HG03060 (cell line): ENCODE data around the gene ZNF256.

ENCODE experiments used
- ATAC-seq: cut with Tn5 transposase; IDR thresholded peaks from one replicate; pipeline ENCODE4 v1.9.1; 2021; ENCODE audit warnings: low read depth, moderate number of reproducible peaks; ENCODE audit not compliant: unreplicated experiment

The ZNF256 gene

DNA sequence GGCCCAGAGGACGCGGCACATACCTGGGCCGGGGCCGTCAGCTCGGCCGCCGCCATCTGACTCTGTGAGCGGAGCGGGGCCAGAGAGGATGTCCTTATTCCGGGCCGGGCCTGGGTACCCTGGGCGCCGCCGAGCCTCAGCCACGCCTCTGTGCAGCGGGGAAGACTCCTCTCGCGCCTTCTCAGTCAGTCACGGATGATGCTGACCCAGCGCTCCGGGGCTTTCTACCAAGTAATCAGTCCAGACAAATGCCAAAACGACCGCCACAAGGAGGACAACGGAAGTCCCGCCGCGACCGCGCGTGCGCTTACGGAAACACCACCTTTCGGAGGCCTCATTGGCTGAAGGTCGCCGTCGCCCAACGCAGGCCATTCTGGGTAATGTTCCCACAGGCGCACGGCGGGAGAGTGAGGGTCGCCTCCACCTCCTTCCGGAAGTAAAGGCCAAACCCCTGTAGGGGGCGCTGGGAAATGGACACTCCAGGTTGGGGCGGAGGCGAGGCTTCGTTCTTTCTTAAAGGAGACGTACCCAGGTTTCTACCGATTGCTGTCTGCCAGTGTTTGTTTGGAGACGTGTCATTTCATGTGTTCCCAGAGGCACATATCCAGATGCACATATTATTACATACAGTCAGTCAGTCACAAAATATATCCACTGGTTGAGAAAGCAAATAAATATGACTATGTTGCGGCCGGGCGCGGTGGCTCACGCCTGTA, at the start of gene ZNF256:
ZNF256 (minus strand) TSS at position 288 of the 716 bp plus-strand sequence; CDS start at position 56, 232 bp downstream.
- peak; percentile 57 for ATAC-seq

DNA sequence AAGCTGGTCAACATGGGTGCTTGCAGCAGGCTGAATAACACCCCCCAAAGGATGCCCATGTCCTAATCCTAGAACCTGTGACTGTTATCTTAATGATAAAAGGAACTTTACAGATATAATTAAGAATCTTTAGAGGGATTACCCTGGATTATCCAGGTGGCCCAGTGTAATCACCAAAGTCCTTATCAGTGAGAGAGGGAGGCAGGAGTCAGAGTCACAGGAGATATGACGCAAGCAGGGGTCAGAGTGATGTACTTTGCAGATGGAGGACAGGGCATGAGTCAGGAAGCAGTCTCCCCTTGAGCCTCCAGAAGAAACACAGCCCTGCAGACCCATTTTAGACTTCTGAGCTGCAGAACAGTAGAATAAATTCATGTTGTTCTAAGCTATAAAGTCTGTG, 45.3 kb upstream of the ZNF256 start:
- no peak for ATAC-seq

DNA sequence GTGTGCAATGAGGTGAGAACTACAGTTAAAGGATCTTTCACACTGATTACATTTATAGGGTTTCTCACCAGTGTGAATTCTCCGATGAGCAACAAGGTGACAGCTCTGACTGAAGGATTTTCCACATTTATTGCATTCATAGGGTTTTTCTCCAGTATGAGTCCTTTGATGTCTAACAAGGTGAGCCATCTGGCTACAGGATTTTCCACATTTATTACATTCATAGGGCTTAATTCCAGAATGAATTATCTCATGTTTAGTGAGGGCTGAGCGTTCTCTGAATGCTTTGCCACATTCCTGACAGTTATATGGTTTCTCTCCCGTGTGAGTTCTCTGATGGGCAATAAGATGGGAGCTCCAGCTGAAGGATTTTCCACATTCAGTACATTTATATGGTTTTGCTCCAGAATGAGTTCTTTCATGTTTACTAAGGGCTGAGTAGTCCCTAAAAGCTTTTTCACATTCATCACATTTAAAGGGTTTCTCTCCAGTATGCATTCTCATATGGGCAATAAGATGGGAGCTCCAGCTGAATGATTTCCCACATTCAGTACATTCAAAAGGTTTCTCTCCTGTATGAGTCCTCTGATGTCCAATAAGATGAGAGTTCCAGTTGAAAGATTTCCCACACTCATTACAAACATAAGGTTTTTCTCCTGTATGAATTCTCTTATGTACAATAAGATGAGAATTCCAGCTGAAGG, 31.2 kb upstream of the ZNF256 start:
- no peak for ATAC-seq

DNA sequence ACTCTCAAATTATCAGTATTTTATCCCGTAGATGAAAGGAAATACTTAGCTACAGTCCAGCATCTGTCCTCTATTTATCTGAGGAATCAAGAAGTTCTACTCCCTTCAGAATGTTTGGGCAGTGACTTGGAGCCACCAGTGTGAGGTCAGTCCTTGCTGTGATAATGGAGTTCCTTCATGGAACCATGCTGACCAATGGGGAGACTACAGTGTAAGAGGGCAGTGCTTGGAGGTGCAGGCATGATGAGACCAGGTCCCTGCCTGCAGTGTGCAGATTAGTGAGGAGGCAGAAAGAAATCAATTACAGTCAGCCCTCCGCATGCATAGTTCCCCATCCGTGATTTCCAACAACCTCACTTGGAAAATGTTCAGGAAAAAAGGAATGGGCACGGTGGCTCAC, 26.9 kb upstream of the ZNF256 start, which contains the start of gene C19orf18:
C19orf18 (minus strand) TSS at position 101 of the 400 bp plus-strand sequence. CDS start 102 bp downstream, outside the sequence.
- no peak for ATAC-seq

DNA sequence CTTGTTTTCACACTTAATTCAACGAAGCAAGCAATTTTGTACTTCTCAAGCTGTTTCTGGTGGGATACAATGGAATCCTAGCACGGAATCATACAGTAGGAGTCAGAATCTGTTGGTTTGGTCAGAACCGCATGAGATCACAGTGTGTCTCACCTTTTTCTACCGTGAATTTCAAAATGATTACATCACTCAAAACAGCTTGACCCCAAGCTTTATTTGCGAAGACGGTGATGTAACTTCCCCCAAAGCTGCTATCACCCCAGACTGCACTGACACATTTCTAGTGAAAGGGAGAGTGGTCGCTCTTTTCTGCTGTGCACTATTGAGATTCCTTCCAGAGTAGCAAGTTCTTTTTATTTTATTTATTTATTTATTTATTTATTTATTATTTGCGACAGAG, 17.3 kb upstream of the ZNF256 start:
- ATAC-seq: no peak

DNA sequence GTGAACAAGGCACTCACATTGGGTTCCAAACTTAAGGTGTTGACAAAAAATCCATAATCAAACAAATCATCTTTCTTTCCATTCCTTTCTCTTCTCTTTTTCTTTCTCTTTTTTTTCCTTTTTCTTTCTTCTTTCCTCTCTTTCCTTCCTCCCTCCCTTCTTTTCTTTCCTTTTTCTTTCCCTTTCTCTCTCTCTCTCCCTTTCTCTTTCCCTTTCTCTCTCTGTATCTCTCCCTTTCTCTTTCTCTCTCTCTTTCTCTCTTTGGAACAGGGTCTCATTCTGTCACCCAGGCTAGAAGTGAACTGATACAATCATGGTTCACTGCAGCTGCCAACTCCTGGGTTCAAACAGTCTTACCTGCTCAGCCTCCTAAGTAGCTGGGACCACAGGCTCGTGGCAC, 14.3 kb upstream of the ZNF256 start:
- ATAC-seq: no peak

DNA sequence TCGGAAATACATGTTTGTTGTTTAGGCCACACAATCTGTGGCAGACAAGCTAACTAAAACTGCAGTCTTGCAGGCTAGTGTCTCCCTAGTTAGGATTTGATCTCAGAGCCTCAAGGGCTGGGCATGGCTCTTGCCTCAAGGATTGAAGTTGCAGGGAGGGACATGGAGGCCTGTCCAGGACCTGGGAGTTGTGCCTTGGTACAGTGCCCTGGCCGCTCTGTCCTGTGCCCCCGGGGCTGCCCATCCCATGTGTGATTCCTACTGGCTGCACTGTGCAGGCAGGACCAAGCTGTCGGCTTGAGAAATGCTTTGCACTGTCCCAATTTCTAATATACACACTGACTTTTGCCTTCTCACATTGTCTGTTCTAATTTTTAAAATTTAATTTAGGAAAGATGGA, 7.5 kb upstream of the ZNF256 start:
- ATAC-seq: no peak

DNA sequence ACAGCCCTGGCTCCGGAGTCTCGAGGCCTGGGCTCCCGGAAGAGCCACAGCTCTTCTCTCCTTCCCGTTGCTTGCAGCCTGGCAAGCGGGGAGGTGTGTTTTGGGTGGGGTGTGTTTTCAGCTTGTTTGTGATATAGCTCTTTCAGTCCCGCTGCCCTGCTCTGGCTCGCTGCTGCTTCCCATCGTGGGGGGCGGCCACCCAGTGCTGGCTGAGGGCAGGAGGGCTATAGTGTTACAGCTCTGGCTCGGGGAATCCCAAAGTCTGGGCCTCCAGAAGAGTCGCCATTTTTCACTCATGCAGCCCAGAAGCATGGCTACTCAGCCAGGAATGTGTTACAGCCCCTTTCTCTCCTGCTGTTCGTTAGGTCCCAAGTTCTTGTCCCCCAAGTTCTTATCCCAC, 2.2 kb upstream of the ZNF256 start:
- no peak for ATAC-seq

DNA sequence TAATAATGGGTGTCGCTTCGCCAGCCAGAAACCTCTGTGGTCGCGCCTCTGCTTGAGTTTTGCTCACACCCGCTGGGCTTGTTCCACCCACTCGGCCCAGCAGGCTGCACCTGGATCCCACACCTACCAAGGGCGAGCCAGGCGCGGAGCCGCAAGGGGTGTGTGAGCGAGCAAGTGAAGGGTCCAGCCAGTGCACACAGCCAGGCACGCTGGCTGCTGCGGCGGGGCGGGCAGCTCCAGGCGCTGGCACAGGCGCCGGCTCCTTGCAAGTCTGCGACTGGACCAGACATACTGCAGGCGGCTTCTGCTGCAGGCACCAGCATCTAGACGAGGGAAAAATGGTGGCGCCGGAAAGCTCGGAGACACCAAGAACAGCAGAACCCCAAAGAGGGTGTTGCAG, 1.8 kb upstream of the ZNF256 start:
- no peak for ATAC-seq

DNA sequence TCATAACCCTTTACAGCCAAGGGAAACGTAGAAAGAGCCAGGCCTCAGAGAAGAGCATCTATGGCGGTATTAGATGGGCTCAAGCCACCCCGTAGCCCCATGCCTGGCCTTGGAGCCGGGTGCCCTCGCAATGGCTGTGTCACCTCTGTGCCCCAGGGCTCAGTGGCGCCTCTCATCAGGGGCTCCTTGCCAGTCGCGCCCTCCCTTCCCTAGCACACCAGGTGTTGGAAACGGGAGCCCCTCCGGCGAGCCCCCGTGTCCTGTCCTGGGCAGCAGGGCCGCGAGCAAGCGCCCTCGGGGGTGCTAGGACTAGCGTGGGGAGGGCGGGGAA, 453 bp downstream of the ZNF256 start:
- ATAC-seq: no peak

DNA sequence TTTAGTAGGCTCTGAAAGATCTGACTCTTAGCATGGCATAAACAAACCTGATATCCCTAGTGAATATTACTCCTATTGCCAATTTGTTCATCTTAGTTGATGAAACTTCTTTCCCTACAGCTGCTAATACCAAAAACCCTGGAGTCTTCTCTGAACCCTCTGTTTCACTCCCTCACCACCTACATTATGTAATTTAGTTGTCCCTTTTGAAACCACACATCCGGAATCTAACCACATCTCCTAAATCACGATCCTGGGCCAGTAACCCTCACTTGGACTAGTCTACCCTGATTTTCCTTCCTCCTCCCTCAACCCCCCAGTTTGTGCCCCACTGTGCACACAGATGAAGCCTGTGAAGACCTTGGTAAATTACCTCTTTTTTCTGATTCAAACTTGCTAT, 1.2 kb downstream of the ZNF256 start:
- no peak for ATAC-seq

DNA sequence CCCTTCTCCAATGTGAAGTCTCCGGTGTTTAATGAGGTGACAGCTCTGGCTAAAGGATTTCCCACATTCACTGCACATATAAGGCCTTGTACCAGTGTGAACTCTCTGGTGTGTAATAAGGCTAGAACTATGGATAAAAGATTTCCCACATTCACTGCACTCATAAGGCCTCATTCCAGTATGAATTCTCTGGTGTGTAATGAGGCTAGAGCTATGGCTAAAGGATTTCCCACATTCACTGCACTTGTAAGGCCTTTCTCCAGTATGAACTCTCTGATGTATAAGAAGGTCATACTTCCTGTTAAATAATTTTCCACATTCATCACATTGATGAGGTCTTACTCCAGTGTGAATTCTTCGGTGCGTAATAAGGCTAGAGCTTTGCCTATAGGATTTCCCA, 5.9 kb downstream of the ZNF256 start:
- no peak for ATAC-seq

DNA sequence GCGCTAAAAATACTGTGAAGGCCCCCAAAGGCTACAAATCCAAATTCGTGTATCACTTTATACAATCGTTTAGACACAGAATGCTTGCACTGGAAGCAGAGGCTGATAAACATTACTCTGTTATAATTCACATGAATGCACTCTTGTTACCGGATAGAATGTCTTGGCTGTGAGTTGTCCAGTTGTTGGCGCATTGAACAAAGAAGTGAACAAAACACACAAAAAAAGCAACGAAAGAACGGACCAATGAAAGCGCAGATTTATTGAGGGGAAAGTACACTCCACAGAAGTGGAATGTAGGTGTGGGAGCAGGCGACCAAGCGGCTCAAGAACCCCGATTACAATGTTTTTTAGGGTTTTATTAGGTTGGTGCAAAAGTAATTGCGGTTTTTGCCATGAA, 11.8 kb downstream of the ZNF256 start:
- ATAC-seq: no peak

DNA sequence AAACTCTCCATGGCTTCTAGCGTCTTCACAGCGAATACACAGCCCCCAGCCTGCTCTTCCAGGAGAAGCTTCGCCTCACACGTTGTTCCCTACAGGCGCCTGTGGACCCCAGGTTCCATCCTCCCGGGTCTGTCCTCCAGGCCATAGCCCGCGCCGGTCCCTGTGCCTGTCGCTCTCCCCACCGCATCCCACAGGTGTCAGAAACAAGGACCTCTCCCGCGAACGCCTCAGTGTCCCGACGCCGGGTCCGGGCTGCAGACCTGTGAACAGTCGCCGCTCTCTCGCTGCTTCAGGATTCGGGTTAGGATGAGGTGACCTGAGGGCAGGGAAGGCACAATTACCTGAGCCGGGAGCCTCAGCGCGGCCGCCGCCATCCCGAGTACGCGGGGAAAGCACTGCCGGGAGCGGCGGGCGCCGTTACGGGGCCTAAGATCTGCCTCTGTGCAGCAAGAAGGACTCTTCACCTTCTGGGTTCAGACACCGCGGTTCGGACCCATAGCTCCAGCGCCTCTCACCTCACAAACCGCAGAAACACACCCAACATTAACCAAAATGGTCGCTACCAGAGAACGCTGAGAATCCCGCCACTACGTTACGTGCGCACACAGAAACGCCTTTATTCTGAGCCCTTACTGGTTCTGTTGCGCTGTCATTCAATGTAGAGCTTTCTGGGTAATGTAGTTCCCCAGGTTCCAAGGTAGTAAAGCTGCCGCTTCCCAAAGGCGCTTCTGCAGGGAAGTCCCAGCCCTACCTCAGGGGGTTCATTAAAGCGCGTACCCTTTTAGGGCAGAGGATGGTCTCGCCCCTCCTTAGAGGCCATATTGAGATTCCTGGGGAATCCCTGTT, 12.5 kb downstream of the ZNF256 start, which contains the start of gene ZNF418:
ZNF418 (minus strand) TSS at position 583 of the 846 bp plus-strand sequence. CDS start 1,580 bp downstream, outside the sequence.
- ATAC-seq: peak; percentile 60

DNA sequence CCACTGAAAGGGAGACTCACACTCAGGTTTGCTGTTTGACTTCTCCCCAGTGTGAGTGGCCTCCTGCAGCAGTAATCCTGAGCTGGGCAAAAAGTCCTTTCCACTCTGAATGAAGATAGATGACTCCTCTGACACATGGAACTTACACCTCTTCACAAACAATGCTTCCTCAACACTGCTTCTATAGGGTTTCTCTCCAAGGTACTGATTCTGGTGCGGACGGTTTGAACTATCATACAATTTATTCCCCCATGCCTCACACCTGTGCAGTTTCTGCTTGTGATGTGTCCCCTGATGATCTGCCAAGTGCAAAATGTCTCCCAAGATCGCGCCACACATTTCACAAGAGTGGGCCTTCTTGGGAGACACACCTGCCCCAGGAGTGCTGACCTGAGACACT, 19.9 kb downstream of the ZNF256 start:
- ATAC-seq: no peak

DNA sequence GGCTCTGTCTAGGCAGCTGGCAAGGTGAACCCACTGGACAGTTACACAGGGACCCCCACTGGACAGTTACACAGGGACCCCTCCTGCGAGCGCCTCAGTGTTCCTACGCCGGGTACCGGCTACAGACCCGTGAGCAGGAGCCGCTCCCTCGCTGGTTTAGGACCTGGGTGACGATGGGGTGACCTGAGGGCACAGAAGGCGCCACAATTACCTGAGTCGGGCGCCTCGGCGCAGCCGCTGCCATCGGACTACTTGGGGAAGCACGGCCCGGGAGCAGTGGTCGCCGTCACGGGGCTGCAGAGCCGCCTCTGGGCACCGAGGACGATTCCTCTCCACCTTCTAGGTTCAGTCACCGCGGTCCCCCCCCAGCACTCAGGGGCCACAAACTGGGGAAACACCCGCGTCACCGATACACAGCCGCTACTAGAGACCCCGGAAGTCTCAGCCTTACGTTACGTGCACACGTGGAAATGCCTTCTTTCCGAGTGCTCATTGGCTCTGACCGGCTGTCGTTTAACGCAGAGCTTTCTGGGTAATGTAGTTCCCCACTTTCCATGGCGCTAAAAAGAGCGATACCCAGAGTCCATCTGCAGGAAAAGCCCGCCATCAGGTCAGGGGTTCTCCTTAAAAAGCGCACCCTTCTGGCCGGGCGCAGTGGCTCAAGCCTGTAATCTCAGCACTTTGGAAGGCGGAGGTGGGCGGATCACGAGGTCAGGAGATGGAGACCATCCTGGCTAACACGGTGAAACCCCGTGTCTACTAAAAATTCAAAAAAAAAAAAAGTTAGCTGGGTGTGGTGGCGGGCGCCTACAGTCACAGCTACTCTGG, 31.1 kb downstream of the ZNF256 start, which contains the start of gene ZNF417:
ZNF417 (minus strand) TSS at position 425 of the 828 bp plus-strand sequence; CDS start at position 244, 181 bp downstream.
- peak; percentile 93 for ATAC-seq

DNA sequence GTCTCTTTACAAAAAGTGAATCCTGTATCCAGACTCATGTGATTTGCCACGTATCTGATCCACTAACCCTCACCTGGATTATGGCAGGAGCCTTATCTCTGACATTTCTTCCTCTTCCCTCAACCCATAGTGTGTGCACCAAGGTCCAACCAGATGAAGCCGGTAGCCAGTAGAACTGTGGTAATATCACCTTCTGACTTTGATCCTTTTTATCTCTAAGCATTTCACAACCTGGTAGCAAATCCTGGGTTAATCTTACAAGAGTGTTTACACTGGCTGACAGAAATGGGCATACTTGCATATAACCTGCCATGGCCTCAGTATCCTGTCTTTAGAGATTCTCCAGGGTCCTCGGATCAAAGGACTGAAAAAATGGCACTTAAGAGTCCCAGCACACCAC, 33.0 kb downstream of the ZNF256 start:
- ATAC-seq: no peak

DNA sequence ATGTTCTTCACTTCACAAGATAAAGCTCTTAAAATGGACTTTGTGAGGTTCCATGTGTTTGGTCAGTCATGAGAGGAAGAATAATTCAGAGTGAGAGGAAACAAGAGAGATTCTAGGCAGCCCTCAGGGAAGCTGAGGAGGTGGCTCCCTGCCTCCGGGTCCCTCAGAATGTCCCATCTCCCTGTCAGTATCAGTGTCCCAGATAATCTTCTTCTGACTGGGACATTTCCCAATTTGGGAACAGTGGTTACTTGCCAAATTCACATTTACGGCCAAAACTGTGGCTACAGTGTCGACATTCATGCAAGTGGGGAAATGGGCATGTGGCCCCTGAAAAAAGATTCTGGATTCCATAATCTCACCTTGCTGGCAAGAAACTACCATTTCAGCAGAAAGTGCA, 40.1 kb downstream of the ZNF256 start:
- ATAC-seq: no peak

DNA sequence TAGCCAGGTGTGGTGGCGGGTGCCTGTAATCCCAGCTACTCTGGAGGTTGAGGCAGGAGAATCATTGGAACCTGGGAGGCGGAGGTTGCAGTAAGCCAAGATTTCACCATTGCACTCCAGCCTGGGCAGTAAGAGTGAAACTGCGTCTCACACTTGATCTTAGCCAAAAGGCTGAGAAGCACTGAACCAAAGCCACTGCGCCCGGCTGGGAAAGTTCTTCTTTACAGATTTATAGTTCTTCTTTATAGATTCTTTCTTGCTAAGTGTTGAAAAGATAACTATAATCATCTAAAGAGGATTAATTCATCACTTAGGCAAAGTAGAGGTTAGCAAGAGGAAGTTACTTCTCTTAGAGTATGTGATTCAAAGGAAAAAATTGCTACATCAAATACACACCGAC, 42.2 kb downstream of the ZNF256 start:
- no peak for ATAC-seq

DNA sequence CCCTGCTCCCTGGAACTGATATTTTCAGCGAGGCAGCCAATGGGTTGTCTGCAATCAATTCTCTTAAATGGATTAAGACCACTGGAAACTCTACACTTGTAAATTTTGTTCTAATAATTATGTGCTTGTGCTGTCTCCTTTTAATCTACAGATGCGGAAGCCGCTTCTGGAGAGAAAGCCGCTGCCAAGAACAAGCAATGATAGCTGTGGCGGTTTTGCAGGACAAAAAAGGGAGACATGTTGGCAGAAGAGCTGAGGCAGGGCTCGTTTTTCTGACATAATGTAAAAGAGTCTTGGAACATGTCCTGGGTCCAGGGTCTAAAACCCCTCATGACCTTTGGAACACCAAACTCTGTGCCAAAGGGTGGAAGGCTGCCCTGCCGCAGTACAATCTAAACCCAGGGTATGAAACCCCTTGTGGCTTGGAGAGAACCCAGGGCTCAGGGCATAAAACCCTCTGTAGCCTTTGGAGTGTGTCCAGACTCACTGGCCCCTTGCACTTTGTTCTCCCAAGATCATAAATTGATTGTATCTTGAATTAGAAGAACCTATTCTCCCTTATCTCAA, 43.8 kb downstream of the ZNF256 start:
- no peak for ATAC-seq
